ENCODE results near the gene ABCA4. TPM values are rescaled to one million over a fixed set of nuclear protein-coding genes. Genes with fewer than 3 reads are reported as not detected.

Gene ABCA4
- total RNA-seq, 1 donor from 2014 or later, result 0.49 TPM

GRCh38 chr1:93981274-93981667, 139.7 kb downstream of the ABCA4 start:
- Histone ChIP-seq H3K36me3 (no peaks in the 10 kb centered on the region), H3K27me3 (no peaks in the 10 kb centered on the region), H3K27ac (no peak overlapping the region), H3K4me1 (peaks cover 14% of the 10 kb centered on the region), H3K9me3 (no peaks in the 10 kb centered on the region), H3K4me3 (no peak overlapping the region)
- TF ChIP-seq POLR2A (IDR thresholded peaks at IDR 0.05) (no peak), POLR2AphosphoS5 (IDR thresholded peaks at IDR 0.05; ENCODE audit: insufficient read depth in 1 of 2, low read depth in 1 of 2) (no peak), CTCF (IDR thresholded peaks at IDR 0.05) (no peak)
- intact Hi-C loops (cut with DNase I), result no loop called here
- DNase-seq (ENCODE audit: extremely low spot score in 2 of 2), result no peak

GRCh38 chr1:93980320-93981273, 140.4 kb downstream of the ABCA4 start:
- Histone ChIP-seq H3K36me3 (no peaks in the 10 kb centered on the region), H3K4me1 (peaks cover 14% of the 10 kb centered on the region), H3K27ac (peak overlapping the region; percentile 24), H3K4me3 (no peak overlapping the region), H3K27me3 (no peaks in the 10 kb centered on the region), H3K9me3 (no peaks in the 10 kb centered on the region)
- DNase-seq (ENCODE audit: extremely low spot score in 2 of 2), result no peak
- intact Hi-C loops (cut with DNase I), result no loop called here
- TF ChIP-seq POLR2A (IDR thresholded peaks at IDR 0.05) (no peak), CTCF (IDR thresholded peaks at IDR 0.05) (no peak), POLR2AphosphoS5 (IDR thresholded peaks at IDR 0.05; ENCODE audit: insufficient read depth in 1 of 2, low read depth in 1 of 2) (no peak)

GRCh38 chr1:93979718-93980319, 141.1 kb downstream of the ABCA4 start:
- peak overlapping the region; percentile 24 for H3K27ac ChIP-seq
- H3K4me1 ChIP-seq, result peaks cover 14% of the 10 kb centered on the region
- TF ChIP-seq CTCF (IDR thresholded peaks at IDR 0.05) (no peak), POLR2A (IDR thresholded peaks at IDR 0.05) (no peak), POLR2AphosphoS5 (IDR thresholded peaks at IDR 0.05; ENCODE audit: insufficient read depth in 1 of 2, low read depth in 1 of 2) (no peak)
- no peak for DNase-seq (ENCODE audit: extremely low spot score in 2 of 2)
- no peaks in the 10 kb centered on the region for H3K27me3 ChIP-seq
- H3K36me3 ChIP-seq, result no peaks in the 10 kb centered on the region
- no peaks in the 10 kb centered on the region for H3K9me3 ChIP-seq
- no peak overlapping the region for H3K4me3 ChIP-seq
- intact Hi-C loops (cut with DNase I), result no loop called here

GRCh38 chr1:93979040-93979717, 141.8 kb downstream of the ABCA4 start:
- H3K9me3 ChIP-seq, result no peaks in the 10 kb centered on the region
- no peak overlapping the region for H3K4me3 ChIP-seq
- peaks cover 14% of the 10 kb centered on the region for H3K4me1 ChIP-seq
- H3K36me3 ChIP-seq, result no peaks in the 10 kb centered on the region
- H3K27ac ChIP-seq, result peak overlapping the region; percentile 24
- DNase-seq (ENCODE audit: extremely low spot score in 2 of 2), result no peak
- TF ChIP-seq CTCF (IDR thresholded peaks at IDR 0.05), result no peak
- TF ChIP-seq POLR2AphosphoS5 (IDR thresholded peaks at IDR 0.05; ENCODE audit: insufficient read depth in 1 of 2, low read depth in 1 of 2), result no peak
- TF ChIP-seq POLR2A (IDR thresholded peaks at IDR 0.05), result no peak
- H3K27me3 ChIP-seq, result no peaks in the 10 kb centered on the region
- intact Hi-C loops (cut with DNase I), result no loop called here
